Activated CD8-positive, alpha-beta memory T cell treated with anti-CD3 and anti-CD28 coated beads, Interleukin-2, amount 50 U/mL, for 48 hours (primary cell): ENCODE data around the gene APP.
"Not testable (repeated sequence)": the region's sequence is repeated elsewhere in the genome, so short reads cannot be mapped to it uniquely, and the experiment has no call there.

Experiments used
- DNase-seq: peaks from one replicate; pipeline ENCODE4 v3.0.0-alpha.2; 2020

APP gene

GRCh38 chr21:26162081-26162480, 8.5 kb downstream of the APP start:
- no peak for DNase-seq

GRCh38 chr21:26159869-26160268, 10.7 kb downstream of the APP start:
- no peak for DNase-seq

GRCh38 chr21:26157801-26158200, 12.8 kb downstream of the APP start:
- DNase-seq, result no peak

- DNase-seq, result no peak
Measured at GRCh38 chr21:26154753-26155152, 15.8 kb downstream of the APP start.

GRCh38 chr21:26153758-26154157, 16.8 kb downstream of the APP start:
- no peak for DNase-seq

GRCh38 chr21:26148840-26149354, 21.7 kb downstream of the APP start:
- DNase-seq, result no peak

GRCh38 chr21:26148071-26148839, 22.3 kb downstream of the APP start:
- DNase-seq, result no peak

GRCh38 chr21:26147535-26147934, 23.0 kb downstream of the APP start:
- no peak for DNase-seq

GRCh38 chr21:26146681-26147080, 23.9 kb downstream of the APP start:
- DNase-seq, result no peak

GRCh38 chr21:26144031-26144430, 26.5 kb downstream of the APP start:
- DNase-seq, result no peak

GRCh38 chr21:26142363-26142762, 28.2 kb downstream of the APP start:
- DNase-seq, result no peak

- no peak for DNase-seq
Measured at GRCh38 chr21:26140926-26141325, 29.6 kb downstream of the APP start.

- no peak for DNase-seq
Measured at GRCh38 chr21:26140164-26140579, 30.4 kb downstream of the APP start.

GRCh38 chr21:26138615-26139257, 31.8 kb downstream of the APP start:
- DNase-seq, result no peak

GRCh38 chr21:26137379-26138060, 33.0 kb downstream of the APP start:
- no peak for DNase-seq

- DNase-seq, result no peak
Measured at GRCh38 chr21:26136671-26137070, 33.9 kb downstream of the APP start.

GRCh38 chr21:26135520-26135919, 35.0 kb downstream of the APP start:
- no peak for DNase-seq

- DNase-seq, result no peak
Measured at GRCh38 chr21:26131554-26131953, 39.0 kb downstream of the APP start.

GRCh38 chr21:26131053-26131452, 39.5 kb downstream of the APP start:
- not testable (repeated sequence) for DNase-seq

- DNase-seq, result no peak
Measured at GRCh38 chr21:26130249-26130881, 40.2 kb downstream of the APP start.

- DNase-seq, result no peak
Measured at GRCh38 chr21:26127918-26128317, 42.7 kb downstream of the APP start.

GRCh38 chr21:26127073-26127814, 43.3 kb downstream of the APP start:
- DNase-seq, result no peak

- DNase-seq, result no peak
Measured at GRCh38 chr21:26126168-26126553, 44.4 kb downstream of the APP start.
